Activated B cell treated with CpG ODN at 0.5 μM for 24 hours (primary cell): ENCODE measurements around the gene DRGX. TPM values are rescaled to one million over a fixed set of nuclear protein-coding genes. Genes with fewer than 3 reads are reported as not detected.

ENCODE experiments used
- ATAC-seq: fragments of 200-7000 bp; cut with Tn5 transposase; one replicate; pipeline ENCODE4 v1.10.0; 2021; ENCODE audit warnings: low read depth, mild to moderate bottlenecking, moderate library complexity
- CTCF ChIA-PET: fragments of 350-600 bp; sonication (Branson Sonifier 250); formaldehyde crosslinking; loops from one replicate; lab custom pipeline; 2021; ENCODE audit warnings: antibody characterized with exemption; lab: Charles Lee
- POLR2A ChIA-PET: fragments of 350-600 bp; sonication (Branson Sonifier 250); formaldehyde crosslinking; loops from one replicate; lab custom pipeline; 2021; ENCODE audit warnings: antibody characterized with exemption; lab: Charles Lee
- DNase-seq: peaks from one replicate; pipeline ENCODE4 v3.0.0; 2022
- H3K27ac Mint-ChIP-seq: one replicate; pipeline ENCODE4 v1.8.0; 2020; ENCODE audit warnings: mixed read lengths
- H3K27me3 Mint-ChIP-seq: one replicate; pipeline ENCODE4 v1.8.0; 2021; ENCODE audit warnings: mixed read lengths
- H3K36me3 Mint-ChIP-seq: one replicate; pipeline ENCODE4 v1.8.0; 2021; ENCODE audit warnings: low read depth, mixed read lengths
- H3K4me1 Mint-ChIP-seq: one replicate; pipeline ENCODE4 v1.8.0; 2021; ENCODE audit warnings: mixed read lengths
- H3K4me3 Mint-ChIP-seq: one replicate; pipeline ENCODE4 v1.8.0; 2020; ENCODE audit warnings: mild to moderate bottlenecking, mixed read lengths
- H3K9me3 Mint-ChIP-seq: one replicate; pipeline ENCODE4 v1.8.0; 2020; ENCODE audit warnings: mixed read lengths
- intact Hi-C: fragments of 100-400 bp; cut with micrococcal nuclease; formaldehyde crosslinking; loops from one replicate; pipeline ENCODE4 v1.15.1; 2024
- total RNA-seq: library from RNA; stranded (reverse); gene quantifications from 2 replicates; pipeline ENCODE4 v1.2.3, GENCODE V29; 2022
- TF ChIP-seq, protein P1 (sequence below): fragments of 200-600 bp; IDR thresholded peaks from one replicate; pipeline ENCODE4 v1.8.0; 2022; ENCODE audit warnings: antibody characterized with exemption, mild to moderate bottlenecking

DRGX gene
- total RNA-seq, 1 donor from 2014 or later = not detected

DNA sequence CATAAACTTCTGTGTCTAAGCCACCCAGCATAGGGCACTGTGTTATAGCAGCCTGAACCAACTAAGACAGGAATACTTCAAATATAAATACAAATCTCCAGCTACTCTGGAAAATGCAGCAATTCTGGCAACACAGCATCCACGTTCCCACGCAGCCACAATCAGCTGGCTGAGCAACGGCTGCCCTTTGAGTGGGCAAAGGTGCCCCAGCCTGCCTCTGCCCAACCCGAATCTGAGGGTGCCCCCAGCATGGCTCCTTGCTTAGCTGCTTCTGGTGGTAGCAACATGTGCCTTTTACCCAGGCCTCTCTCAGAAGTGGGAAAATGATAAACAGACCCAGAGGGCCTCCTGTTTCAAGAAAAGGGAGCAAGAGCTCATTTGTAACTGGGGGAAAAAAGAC, 12.0 kb downstream of the DRGX start:
- ATAC-seq = no peak
- intact Hi-C loops = no loop called here
- Mint-ChIP-seq H3K4me3 (no peak overlapping the region), H3K27me3 (peaks cover 14% of the 10 kb centered on the region), H3K36me3 (no peaks in the 10 kb centered on the region), H3K9me3 (no peaks in the 10 kb centered on the region), H3K27ac (no peak overlapping the region), H3K4me1 (no peaks in the 10 kb centered on the region)
- ChIA-PET CTCF (no interaction called here), POLR2A (no interaction called here)
- DNase-seq = no peak
- TF ChIP-seq, protein P1, sequence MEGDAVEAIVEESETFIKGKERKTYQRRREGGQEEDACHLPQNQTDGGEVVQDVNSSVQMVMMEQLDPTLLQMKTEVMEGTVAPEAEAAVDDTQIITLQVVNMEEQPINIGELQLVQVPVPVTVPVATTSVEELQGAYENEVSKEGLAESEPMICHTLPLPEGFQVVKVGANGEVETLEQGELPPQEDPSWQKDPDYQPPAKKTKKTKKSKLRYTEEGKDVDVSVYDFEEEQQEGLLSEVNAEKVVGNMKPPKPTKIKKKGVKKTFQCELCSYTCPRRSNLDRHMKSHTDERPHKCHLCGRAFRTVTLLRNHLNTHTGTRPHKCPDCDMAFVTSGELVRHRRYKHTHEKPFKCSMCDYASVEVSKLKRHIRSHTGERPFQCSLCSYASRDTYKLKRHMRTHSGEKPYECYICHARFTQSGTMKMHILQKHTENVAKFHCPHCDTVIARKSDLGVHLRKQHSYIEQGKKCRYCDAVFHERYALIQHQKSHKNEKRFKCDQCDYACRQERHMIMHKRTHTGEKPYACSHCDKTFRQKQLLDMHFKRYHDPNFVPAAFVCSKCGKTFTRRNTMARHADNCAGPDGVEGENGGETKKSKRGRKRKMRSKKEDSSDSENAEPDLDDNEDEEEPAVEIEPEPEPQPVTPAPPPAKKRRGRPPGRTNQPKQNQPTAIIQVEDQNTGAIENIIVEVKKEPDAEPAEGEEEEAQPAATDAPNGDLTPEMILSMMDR = no peak

DNA sequence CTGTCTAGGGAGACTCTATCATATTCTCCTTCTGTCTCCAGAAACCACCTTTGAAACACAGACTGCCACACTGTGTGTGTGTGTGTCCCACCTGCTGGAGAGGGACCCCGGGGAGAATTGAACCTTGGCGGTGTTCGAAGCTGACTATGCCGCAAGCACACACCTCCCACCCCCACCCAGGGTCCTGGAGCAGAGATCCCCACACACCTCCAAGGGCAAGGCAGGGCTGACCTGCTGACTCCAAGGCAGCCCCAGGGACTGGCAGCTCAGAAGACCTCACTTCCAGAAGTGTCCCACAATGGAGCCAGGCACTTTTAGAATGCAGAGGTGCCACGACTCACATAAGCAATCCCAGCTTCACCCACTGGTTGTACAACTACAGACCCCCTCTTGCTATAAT, 13.1 kb downstream of the DRGX start:
- no peaks in the 10 kb centered on the region for H3K36me3 Mint-ChIP-seq
- no peak for ATAC-seq
- H3K4me1 Mint-ChIP-seq = no peaks in the 10 kb centered on the region
- TF ChIP-seq, protein P1 = no peak
- CTCF ChIA-PET = no interaction called here
- intact Hi-C loops = no loop called here
- POLR2A ChIA-PET = no interaction called here
- DNase-seq = no peak
- H3K27ac Mint-ChIP-seq = no peak overlapping the region
- no peaks in the 10 kb centered on the region for H3K9me3 Mint-ChIP-seq
- H3K27me3 Mint-ChIP-seq = peaks cover 12% of the 10 kb centered on the region
- no peak overlapping the region for H3K4me3 Mint-ChIP-seq

DNA sequence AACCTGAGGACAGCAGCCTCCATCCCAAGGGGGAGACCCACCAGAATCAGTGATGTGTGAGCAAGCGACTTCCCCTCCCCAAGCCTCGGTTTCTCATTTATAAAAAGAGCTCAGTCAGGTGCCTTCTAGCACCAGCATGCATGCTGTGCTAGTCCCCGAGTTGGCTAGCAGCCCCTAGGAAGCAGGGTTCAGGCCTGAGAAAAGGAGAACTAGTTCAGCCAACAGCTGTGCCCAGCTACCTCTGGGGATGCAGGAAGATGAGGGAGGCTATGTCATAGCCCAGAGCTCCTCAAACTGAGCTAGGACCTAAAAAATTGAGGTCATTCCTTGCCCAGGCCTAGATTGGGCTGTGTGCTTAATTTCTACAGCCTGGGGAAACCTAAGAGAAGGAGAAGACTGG, 13.7 kb downstream of the DRGX start:
- CTCF ChIA-PET = no interaction called here
- TF ChIP-seq, protein P1 = no peak

DNA sequence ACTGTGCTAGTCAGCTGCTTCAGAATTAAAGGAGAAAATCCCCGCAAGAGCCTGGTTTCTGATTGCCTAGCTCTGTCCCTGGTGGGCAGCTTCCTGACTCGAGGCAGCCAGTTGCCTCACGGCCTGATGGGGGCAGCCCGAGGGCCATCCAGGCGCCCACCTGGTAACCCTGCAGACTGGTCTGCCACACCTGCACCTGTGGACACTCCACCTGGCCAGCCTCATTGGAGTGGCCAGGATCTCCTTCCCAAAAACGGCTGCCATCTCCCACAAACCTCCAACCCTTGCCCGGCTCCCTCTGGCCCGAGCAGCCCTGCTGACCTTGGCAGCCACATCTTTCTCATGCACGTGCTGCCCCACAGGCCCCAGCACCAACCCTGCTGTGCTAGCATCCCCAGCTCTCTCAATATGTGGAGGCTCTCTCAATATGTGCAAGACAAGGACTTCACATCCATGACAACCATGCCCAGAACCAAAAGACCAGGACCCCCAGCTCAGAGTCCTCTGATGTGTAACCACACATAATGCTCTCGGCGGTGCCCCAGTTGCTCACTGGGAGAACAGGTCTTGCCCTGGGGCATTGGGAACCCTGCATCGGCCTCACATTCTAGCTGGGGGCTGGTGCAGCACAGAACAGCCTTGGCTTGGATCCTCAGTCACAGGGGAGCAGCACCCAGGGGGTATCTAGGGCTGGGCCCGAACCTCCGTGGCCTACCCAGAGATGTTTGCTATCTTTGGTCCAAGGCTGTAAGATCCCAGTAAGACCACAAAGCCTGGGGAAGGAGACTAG, 14.6 kb downstream of the DRGX start:
- H3K27ac Mint-ChIP-seq = no peak overlapping the region
- ATAC-seq (no peak), DNase-seq (no peak)
- H3K4me3 Mint-ChIP-seq = no peak overlapping the region
- TF ChIP-seq, protein P1 = no peak
- H3K9me3 Mint-ChIP-seq = no peaks in the 10 kb centered on the region
- no peaks in the 10 kb centered on the region for H3K4me1 Mint-ChIP-seq
- intact Hi-C loops = no loop called here
- ChIA-PET POLR2A (no interaction called here), CTCF (no interaction called here)
- no peaks in the 10 kb centered on the region for H3K36me3 Mint-ChIP-seq
- H3K27me3 Mint-ChIP-seq = peaks cover 8% of the 10 kb centered on the region

More for the DNA sequence above, 13.7 kb downstream of the DRGX start:
- H3K27ac Mint-ChIP-seq = no peak overlapping the region
- H3K9me3 Mint-ChIP-seq = no peaks in the 10 kb centered on the region
- ATAC-seq = no peak
- POLR2A ChIA-PET = no interaction called here
- no peak overlapping the region for H3K4me3 Mint-ChIP-seq
- no peak for DNase-seq
- intact Hi-C loops = no loop called here
- H3K27me3 Mint-ChIP-seq = peaks cover 12% of the 10 kb centered on the region
- H3K36me3 Mint-ChIP-seq = no peaks in the 10 kb centered on the region
- no peaks in the 10 kb centered on the region for H3K4me1 Mint-ChIP-seq

DNA sequence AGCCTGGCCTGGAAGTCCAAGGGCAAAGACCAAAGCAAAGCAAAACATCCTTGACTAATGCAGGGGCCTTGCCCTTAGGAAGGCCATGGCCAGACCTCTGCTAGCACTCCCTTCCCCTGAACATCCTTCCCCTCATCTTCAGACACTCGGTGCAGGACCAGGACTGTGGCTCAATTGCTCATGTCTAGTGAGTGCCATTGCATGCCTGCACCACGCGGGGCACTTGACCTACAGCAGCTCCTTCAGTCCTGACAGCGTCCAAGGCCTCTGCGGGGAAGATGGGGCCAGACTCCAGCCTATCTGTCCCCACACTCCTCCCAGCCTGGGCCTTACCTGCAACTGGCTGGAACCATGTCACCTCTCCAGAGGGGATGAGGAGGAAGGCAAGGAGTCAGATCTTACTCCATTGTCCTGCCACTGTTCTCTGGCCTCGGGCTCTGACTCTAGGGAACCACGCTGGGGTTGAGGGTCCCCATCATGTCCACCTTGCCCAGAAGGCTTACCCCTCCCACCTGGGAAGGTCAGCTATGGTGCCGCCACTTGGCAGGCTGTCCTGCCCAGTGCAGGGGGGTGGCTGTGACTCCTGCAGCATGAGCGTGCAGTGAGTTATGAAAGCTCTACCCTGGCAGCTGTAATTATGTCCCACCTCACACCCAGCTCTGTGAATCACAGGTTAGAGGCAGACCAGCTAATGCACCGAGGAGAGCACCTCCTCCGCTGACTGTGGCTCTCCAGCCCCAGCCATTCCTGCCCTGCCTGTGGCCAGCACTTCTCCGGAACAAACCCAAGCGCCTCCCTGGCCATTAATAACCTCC, 16.1 kb downstream of the DRGX start:
- CTCF ChIA-PET = no interaction called here
- intact Hi-C loops = no loop called here
- Mint-ChIP-seq H3K4me1 (no peaks in the 10 kb centered on the region), H3K36me3 (no peaks in the 10 kb centered on the region), H3K27me3 (peaks cover 5% of the 10 kb centered on the region), H3K27ac (no peak overlapping the region), H3K4me3 (no peak overlapping the region), H3K9me3 (no peaks in the 10 kb centered on the region)
- POLR2A ChIA-PET = interaction anchor here (0.6 kb wide), 1 partner anchor 227 kb away, joined by 3 read pairs; no protein-coding TSS in a partner anchor
- TF ChIP-seq, protein P1 = no peak
- no peak for DNase-seq
- ATAC-seq = no peak
